Ramos (cell line): ENCODE data around the gene VRK3.

Source experiments
- in situ Hi-C: fragments of 300-500 bp; cut with MboI; formaldehyde crosslinking; loops from one replicate; pipeline ENCODE4 v1.14.3; 2022; ENCODE audit warnings: low sequenced_read_pairs; ENCODE audit not compliant: unreplicated experiment

The VRK3 gene

DNA sequence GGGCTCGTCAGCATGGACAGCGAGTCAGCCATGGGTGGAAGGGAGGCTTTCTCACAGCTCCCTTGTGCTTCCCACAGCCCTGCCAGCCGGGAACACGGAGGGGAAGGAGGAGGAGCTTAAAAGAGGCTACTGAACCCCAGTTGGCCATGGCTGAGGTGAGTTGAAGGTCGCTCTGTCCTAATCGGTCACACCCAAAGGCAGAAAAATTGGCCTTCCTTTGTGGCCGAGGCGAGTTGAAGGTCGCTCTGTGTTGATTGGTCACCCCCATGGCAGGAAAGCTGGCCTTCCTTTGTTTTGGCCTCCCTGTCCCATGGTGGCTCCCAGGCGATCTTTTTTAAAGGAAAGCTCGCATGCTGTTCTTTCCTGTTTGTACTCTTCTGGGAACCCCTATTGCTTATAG lies 5.8 kb upstream of the VRK3 start:
- in situ Hi-C loops: no loop called here

DNA sequence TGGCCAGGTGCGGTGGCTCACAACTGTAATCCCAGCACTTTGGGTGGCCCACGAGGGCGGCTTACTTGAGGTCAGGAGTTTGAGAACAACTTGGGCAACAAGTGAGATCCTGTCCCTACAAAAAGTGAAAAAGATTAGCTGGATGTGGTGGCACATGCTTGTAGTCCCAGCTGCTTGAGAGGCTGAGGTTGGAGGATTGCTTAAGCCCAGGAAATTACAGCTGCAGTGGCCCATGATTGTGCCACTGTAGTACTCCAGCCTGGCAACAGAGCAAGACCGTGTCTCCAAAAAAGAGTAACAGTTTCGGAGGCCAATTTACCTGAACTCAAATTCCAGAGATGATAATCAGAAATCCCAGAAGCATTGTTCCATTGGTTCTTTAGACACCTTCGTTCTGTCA lies 5.1 kb upstream of the VRK3 start:
- in situ Hi-C loops: no loop called here

DNA sequence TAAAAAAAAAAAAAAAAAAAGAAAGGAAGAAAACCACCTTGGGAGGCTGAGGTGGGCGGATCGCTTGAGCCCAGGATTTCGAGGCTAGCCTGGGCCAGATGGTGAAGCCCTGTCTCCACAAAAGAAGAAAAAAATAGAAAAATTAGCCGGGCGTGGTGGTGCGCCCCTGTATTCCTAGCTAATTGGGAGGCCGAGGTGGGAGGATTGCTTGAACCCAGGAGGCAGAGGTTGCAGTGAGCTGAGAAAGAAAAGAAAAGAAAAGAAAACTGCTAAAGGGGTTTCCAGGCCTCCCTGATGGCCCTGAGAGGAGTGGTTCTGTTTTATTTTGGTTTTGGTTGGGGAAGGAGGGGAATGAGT lies 1.4 kb upstream of the VRK3 start:
- in situ Hi-C loops: no loop called here

DNA sequence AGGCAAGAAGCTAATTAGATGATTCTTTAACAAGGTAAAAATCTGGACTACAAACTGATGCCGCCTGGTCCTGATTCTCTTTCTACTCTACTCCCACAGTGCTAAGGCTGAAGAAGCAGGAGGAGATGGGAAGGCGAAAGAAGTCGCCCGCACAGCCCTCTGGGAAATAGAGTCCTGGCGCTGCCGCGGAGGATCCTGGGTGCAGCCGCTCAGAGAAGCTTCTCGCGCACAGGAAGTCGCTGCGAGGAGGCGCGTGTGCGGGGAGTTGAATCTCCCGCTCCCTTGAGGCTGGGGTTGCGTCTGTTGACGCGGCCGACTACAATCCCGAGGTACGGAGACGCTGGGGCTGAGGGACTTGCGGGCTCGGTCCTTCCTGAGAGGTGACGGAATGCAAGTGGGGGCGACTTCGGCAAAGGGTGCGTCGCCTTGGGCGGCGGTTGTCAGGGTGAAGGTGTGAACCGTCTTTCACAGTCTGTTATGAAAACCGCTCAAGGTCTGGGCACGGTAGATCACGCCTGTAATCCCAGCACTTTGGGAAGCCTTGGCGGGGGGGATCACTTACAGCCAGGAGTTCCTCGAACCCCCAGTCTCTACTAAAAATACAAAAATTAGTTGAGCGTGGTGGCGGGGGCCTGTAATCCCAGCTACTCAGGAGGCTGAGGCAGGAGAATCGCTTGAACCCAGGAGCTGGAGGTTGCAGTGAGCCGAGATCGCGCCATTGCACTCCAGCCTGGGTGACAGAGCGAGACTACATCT lies 800 bp upstream of the VRK3 start, which contains the start of gene ZNF473:
Gene ZNF473, plus strand, starts transcription at position 212 of the 756 bp plus-strand sequence. CDS start 5,078 bp downstream, outside the sequence.
- in situ Hi-C loops: no loop called here

DNA sequence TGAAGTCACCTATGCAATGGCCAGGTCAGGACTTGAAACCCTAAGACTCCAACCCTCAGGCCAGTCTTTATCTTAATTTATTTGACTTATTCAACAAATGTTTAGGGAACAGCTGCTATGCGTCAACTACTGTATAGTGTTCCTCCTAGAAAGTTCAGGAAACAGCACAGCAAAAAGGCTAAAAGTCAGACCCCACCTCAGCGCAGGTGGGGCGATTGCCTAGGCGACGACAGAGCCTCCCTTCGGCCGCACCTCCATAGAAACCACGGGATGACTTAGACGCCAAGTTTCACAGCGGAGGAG lies 502 bp downstream of the VRK3 start:
- in situ Hi-C loops: no loop called here

DNA sequence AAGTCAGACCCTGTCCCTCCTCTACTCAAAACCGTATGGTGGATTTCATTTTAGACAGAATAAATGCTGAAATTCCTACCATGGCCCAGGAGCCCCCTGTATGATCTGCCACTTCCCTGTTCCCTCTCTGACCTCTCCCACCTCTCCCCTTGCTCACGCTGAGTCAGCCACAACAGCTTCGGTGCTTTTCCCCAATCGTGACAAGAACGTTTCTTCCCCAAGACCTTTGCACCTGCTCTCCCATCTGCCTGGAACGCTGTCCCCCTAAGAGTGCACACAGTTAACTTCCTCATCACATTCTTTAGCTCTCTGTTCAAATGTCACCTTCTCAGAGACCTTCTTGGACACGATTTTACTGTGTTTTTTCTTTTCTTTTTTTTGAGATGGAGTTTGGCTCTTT lies 2.3 kb downstream of the VRK3 start:
- in situ Hi-C loops: no loop called here

DNA sequence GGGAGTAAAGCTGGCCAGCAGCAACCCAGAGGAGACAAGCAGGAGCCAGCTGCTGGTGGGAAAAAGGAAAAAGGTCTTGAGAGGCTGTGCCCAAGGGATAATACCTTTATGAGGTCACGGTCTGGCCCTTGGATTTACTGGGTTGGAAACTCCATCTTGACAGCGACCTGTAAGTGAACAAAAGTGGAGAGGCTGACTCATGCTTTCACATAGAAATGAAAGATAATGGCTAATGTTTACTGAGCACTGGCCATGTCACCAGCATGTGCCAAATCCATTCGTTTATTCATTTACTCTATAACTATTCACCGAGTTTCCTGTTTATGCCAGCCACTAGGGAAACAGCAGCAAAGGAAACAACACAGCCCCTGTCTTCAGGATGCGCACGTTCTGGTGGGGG lies 4.7 kb downstream of the VRK3 start:
- in situ Hi-C loops: no loop called here

DNA sequence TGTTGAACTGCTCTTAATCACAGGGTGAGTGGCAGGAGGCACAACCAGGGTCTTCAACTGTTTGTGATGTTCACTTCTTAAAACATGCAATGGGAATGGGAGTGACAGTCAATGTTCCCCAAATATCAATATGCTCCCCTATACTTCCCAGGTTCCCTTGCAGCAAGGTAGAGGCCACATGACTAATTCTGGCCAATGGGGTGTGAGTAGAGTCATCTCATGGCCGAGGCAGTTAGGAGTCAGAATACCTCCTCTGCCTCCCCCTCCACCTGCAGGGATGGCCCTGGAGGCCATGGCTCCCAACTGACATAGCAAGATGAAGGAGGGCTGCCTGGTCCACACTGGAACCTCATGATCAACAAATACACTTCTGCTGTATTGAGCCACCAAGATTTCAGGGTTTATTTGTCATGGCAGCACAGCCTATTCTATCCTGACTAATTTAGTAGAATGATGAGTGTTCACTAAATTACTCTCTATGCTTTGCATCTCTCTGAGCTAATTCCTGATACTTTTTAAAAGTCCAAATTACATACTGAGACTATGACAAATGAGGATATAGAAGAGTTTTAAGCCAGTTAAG lies 8.9 kb downstream of the VRK3 start:
- in situ Hi-C loops: no loop called here

DNA sequence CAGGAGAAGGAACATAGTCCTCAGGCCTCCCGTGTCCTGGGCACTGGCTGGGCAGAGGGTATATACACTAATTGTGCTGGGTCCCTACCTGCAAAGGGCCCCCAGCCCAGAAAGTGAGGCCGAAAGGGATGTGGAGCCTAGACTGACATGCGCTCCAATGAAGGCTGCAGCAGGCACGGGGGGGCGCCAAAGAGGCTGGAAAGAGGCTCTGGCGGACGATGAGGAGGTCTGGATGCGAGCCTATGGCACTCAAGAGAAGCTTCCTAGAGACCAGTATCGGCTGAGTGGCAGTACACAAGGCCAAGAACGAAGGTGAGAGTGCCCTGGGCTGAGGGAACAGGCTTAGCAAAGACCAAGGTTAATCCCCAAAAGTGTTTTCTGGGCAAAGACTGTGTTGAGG lies 16.6 kb downstream of the VRK3 start:
- in situ Hi-C loops: no loop called here

DNA sequence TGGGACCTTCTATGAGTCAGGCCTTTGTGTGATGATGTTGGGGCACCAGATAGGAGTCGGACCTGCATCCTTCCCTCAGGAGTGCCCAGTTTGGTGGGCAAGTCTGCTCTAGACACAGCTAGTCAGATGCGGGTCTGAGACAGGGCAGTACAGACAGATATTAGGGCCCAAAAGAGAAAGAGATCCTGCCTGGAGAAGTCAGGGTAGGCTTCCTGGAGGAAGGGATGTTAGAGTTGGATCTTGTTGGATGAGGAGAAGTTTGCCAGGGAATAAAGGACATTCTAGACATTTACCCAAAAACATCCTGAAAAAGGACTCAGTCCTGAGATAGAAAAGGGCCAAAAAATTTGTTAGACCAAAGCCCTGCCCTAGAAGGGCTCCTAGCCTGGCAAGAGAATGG lies 17.2 kb downstream of the VRK3 start:
- in situ Hi-C loops: no loop called here

DNA sequence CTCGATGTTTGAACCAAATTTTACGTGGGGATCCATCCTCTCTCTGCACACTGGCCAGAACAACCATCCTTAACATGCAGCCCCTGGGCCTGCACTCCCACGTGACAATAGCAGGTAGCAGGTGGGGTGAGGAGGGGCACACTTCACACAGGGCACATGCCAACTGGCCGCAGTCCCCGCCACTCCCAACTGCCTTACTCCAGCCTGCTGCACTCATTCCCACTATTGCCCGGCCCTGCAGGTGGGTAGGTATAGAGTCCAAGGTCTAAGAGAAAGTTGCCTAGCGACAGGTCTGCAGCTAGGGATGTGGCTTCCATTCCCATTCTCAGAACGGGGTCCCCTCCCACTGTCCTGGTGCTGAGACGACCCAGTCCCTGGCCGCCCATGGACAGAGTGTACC lies 18.0 kb downstream of the VRK3 start:
- in situ Hi-C loops: no loop called here

DNA sequence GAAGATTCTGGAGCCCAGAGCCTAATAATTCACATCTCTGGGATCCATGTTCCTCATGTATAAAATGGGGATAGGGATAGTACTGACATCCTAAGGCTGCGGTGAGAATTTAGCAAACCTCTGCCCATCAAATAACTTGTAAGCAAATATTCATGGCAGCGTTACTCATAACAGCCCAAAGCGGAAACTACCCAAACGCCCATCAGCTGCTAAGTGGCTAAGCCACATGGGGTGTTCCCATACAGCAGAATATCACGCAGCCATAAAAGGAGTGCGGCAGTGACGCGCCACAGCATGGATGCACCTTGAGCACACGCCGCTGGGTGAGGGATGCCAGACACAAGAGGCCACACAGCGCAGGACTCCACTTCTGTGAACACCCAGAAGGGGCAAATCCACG lies 19.7 kb downstream of the VRK3 start:
- in situ Hi-C loops: no loop called here

DNA sequence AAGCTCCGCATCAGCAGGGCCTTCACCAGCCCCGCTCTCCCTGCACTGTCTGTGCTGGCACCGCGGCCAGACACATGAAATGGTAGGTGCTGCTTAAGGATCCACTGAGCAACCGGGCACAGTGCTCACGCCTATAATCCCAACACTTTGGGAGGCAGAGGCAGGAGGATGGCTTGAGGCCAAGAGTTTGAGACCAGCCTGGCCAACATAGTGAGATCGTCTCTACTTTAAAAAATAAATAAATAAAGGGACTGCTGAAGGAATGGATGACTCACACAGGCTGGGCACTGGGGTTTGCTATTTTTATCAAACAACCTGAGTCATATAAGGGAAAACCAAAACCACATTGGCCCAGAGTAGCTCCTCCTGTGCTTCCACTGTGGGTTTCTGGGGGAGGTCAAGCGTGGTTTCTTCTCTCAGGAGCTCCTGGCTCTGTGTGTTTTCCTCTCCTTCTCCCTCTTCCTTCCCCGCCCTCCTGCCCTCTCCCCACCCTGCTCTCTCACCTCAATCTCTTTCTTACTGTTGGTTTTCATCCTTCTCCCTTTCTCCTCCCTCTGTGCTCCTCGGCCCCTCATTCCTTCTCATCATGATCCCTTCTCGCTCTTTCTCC lies 21.3 kb downstream of the VRK3 start:
- in situ Hi-C loops: no loop called here

DNA sequence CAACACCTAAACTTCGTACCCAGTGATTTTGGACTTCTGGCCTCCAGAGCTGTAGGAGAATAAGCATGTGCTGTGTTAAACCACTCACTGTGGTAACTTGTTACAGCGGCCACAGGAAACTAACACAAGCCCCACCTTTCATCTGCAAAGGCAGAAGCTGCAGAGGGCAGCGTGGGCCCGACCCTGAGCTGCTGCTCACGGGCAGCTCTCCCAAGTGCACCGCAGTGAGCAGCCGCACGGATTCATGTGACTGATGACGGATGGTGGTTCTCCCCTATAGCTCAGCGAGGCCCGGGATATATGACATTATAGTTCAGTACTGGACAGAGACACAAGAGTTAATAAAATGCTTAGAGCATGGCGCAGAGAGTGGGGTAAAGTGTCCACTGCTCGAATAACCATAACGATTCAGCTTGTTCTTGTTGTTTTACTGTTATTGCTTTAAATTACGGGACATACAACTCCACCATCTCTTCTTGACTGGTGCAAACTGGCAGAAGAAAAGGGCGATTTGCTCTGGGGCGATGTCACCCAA lies 21.9 kb downstream of the VRK3 start:
- in situ Hi-C loops: no loop called here

DNA sequence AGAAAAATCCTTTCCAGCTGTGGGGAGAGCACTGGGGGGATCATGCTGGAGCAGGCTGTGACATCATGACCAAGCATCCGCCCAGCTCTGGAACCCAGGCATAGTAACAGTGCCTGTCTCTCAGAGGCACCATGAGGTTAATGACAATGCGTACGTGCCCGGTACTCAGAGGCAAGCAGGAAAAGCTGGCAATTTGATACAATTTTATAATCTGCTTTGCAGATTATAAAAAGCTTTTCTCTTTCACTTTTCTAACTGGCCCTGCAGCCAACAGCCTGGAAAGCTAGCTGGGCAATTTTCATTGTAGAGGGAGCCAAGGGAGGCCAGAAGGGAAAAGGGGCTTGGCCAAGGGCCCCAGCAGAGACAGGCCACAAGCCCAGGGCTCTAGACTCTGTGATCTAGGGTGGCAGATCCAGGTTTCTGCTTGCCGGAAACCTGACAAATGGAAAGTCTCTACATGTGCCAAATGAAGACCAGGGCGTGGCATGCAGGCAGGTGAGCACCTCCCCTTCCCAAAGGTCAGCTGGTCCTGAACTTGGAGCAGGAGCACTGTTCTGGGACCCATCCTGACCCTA lies 22.7 kb downstream of the VRK3 start:
- in situ Hi-C loops: no loop called here

DNA sequence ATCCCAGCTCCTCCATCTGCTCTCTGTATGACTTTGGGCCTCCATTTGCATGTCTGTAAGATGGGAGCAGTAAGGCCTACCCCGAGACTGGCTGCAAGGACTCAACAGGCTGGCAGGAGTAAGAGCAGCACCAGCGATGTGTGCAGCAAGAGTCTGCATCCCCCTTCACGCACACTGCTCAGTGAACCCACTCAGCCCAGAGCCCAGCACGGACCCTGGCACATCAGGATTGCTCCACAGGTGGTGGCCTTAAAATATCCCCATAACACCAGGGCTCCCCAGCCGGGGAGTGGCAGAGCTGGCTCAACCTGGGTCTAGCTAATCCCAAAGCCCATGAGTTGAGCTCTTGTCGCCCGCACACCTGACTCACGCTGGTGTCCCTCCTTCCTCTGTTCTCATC lies 23.4 kb downstream of the VRK3 start:
- in situ Hi-C loops: no loop called here

DNA sequence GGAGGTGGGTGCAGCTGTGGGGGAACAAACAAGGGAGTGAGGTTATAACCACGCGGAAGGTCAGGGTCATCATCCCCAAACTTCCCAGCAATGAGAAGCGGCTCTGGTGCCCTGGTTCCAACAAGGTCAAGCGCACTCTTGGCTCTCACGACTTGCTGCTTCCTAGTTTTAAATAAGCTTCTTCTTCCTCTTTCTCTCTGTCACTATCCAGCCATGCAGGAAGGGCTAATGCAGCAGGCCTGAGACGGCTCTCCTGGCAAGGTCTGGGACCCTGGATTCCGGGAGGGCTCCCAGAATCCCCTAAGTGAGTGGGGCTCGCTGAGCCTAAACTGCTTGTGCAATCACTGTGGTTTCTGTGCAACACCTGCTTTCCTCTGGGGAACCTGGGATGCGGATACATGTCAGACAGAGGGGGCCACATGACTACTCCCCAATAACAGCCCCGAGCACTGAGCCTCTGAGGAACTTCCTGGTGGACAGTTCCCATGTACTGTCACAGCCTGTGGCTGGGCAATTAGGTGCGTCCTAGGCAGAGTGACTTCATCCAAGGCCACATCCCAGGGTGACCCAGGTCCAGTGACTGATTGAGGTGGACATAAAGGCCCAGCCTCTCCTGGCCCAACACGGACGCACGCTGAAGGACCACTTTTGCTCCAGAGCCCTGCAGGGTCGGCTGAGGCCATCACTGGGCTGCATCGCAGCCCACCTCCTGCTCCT lies 24.2 kb downstream of the VRK3 start:
- in situ Hi-C loops: no loop called here

DNA sequence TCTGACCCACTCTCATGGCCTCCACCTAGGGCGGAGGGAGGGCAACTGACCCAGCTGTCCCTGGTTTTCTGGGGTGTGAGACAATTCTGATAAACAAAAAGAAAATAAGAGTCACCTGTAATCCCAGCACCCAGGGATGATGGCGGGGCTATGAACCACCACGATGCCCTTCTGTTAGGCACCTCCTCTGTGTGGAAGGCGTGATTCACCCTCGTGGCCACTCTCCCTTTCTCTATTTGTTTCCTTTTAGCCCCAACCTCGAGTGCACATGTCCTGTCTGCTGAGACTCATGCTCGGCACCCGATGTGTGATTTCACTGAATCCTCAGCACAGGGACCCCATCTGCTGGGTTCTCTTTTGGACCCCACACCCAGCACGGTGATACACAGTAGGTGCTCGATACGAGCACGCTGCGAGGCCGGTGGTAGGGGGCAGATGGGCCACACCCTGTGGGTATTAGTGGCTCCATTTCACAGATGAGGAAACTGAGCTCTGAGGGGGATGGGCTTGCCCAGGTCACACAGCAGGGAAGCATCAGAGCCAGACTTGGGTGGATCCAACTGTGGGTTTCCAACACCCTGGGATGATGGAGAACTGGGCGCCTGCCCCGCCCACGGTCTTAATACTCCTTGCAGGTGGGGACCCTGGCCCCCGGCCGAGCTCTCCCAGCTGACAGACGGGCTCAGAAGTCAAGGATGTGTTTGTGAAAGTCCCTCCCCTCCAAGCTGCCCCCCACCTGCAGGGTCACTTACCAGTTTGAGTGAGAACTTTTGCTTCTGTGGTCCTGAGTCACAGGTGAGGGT lies 24.9 kb downstream of the VRK3 start:
- in situ Hi-C loops: no loop called here

DNA sequence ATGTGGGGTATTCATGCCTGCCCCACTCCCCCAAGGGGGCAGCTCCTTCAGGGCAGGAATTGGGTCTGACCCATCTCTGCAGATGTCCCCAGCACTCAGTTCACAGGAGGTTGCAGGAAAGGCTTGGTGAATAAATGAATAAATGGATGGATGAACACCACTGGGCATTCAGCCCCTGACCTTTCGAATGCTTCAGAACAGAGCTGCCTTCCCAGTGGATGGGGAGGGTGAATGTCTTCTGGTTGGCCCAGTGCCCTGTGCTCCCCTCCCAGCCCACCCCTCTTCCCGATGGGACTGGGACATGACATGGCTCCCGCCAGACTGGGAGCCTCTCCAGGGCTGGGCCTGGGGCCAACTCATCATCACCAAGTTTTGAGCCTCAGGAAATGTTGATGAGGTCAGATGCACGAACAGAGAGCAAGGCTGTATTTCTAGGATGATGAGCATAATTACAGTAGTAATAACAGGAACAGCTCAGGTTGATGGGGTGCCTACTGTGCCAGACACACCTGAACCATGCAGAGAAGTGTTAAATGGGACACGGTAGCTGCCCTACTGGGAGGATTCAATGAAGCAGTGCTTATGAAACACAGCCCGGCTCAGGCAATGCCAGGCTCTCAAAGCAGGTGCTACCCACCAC lies 25.7 kb downstream of the VRK3 start:
- in situ Hi-C loops: no loop called here

DNA sequence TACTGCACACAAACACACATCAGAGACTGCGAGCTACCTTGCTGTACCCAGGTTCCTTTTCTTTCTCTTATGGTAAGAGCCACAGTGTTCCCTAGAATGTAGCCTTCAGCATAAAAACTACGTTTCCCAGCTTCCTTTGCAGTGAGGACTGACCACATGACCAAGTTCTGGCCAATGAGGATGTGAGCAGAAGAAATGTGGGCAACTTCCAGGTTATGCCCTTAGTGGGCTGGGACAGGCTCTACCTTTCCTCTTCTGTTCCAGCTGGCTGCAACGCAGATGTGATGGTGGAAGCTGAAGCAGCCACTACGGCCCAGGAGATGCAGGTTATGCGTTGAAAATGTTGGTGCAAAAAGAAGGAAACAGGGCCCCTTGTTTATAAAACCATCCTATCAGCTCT lies 27.5 kb downstream of the VRK3 start:
- in situ Hi-C loops: no loop called here
